Transverse colon (tissue), 4 donors: ENCODE results near the gene FAM98C.

Source experiments
- CTCF ChIP-seq, 5 experiments: fragments of 200-600 bp in 3 of 5; fragments of 450-650 bp in 2 of 5; sonication (generic) in 3 of 5; IDR thresholded peaks; 1 replicate in 2 of 5; 2 replicates in 3 of 5; pipeline ENCODE4 v1.5.1; 2016 to 2017; ENCODE audit warnings: antibody characterized with exemption in 5 of 5, inconsistent platforms in 3 of 5, mild to moderate bottlenecking in 2 of 5, moderate library complexity in 1 of 5
- EP300 ChIP-seq: sonication (generic); formaldehyde crosslinking; IDR thresholded peaks from one replicate; pipeline ENCODE4 v1.6.1; 2017; ENCODE audit warnings: antibody characterized with exemption, low read depth
- POLR2AphosphoS5 ChIP-seq, 3 donors: sonication (generic); formaldehyde crosslinking; IDR thresholded peaks; one replicate each; pipeline ENCODE4 v1.6.1; 2016; ENCODE audit warnings: antibody characterized with exemption in 3 of 3

GRCh38 chr19:38424272-38424671, 21.4 kb downstream of the FAM98C start:
- TF ChIP-seq POLR2AphosphoS5 (IDR thresholded peaks at IDR 0.05) (no peak), CTCF (IDR thresholded peaks at IDR 0.05) (no peak), EP300 (no peak)
